ENCODE data around the gene AOPEP.

- TF ChIP-seq, protein P1, sequence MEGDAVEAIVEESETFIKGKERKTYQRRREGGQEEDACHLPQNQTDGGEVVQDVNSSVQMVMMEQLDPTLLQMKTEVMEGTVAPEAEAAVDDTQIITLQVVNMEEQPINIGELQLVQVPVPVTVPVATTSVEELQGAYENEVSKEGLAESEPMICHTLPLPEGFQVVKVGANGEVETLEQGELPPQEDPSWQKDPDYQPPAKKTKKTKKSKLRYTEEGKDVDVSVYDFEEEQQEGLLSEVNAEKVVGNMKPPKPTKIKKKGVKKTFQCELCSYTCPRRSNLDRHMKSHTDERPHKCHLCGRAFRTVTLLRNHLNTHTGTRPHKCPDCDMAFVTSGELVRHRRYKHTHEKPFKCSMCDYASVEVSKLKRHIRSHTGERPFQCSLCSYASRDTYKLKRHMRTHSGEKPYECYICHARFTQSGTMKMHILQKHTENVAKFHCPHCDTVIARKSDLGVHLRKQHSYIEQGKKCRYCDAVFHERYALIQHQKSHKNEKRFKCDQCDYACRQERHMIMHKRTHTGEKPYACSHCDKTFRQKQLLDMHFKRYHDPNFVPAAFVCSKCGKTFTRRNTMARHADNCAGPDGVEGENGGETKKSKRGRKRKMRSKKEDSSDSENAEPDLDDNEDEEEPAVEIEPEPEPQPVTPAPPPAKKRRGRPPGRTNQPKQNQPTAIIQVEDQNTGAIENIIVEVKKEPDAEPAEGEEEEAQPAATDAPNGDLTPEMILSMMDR (IDR thresholded peaks at IDR 0.05; ENCODE audit: insufficient read depth, low read depth, low read length): no peak
- no peak for TF ChIP-seq EZH2 (IDR thresholded peaks at IDR 0.05; ENCODE audit: insufficient read depth, low read length)
Measured at GRCh38 chr9:94971378-94972131, 245.1 kb downstream of the AOPEP start.

Data from astrocyte (in vitro differentiated cells and primary cell).